Mononuclear cell (primary cell): ENCODE measurements around the gene RHOC. TPM values are rescaled to one million over a fixed set of nuclear protein-coding genes. Genes with fewer than 3 reads are reported as not detected.
"Not testable (repeated sequence)": the region's sequence is repeated elsewhere in the genome, so short reads cannot be mapped to it uniquely, and the experiment has no call there.

Source experiments
- H3K27me3 ChIP-seq: 2 replicates; pipeline ENCODE4 v1.6.0; 2011; ENCODE audit warnings: low read length, control low read depth; ENCODE audit not compliant: insufficient read depth
- H3K4me1 ChIP-seq: 2 replicates; pipeline ENCODE4 v1.5.1; 2011; ENCODE audit warnings: mild to moderate bottlenecking, low read length, control low read depth; ENCODE audit not compliant: insufficient read depth
- H3K4me3 ChIP-seq: 2 replicates; pipeline ENCODE4 v1.5.1; 2011; ENCODE audit warnings: mild to moderate bottlenecking, low read length, moderate library complexity
- H3K9me3 ChIP-seq: 2 replicates; pipeline ENCODE4 v1.5.1; 2011; ENCODE audit warnings: low read depth, mild to moderate bottlenecking, control low read depth, low read length
- total RNA-seq: library from RNA; depleted of rRNA; stranded (reverse); fragments of >200 nt; gene quantifications from one replicate; pipeline ENCODE4 v1.2.3, GENCODE V29; 2012

Gene RHOC
- total RNA-seq = 60.4 TPM

DNA sequence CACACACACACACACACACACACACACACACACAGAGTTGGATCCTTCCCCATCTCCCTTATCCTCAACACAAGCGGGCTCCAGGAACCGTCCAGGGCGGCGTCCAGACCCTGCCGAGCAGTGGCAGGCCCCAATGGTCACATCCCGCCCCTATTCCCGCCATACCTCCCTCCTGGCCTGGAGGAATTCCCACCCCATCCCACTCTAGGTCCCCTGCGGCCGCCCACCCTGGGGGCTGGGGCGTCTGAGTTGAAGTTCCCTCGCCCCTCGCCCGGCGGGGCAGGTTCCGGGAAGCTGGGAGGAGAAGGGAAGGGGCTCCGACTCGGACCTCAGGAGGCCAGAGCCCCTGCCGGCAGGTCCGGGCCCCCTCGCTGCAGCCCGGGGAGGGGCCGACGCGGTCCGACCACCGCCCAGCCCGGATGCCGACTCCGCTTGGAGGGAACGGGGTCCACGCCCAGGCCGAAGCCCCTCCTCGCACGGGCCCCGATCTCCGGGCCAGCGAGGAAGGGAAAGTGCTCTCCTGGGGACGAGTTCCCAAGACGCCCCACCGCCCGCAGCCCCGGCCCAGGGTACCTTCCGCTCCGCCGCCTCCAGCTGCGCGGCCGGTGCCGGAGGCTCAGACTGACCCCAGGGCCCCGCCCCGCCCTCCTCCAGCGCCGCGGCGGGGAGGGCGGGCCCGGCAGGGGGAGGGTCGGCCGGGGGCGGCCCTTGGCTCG is at the start of gene RHOC:
RHOC (minus strand) TSS at position 623 of the 716 bp plus-strand sequence. CDS start 3,328 bp downstream, outside the sequence.
- Histone ChIP-seq H3K4me1 (peaks cover 49% of the 10 kb centered on the region), H3K4me3 (peak within 1 kb of the TSS; percentile 42), H3K9me3 (no peaks in the 10 kb centered on the region), H3K27me3 (no peaks in the 10 kb centered on the region)

DNA sequence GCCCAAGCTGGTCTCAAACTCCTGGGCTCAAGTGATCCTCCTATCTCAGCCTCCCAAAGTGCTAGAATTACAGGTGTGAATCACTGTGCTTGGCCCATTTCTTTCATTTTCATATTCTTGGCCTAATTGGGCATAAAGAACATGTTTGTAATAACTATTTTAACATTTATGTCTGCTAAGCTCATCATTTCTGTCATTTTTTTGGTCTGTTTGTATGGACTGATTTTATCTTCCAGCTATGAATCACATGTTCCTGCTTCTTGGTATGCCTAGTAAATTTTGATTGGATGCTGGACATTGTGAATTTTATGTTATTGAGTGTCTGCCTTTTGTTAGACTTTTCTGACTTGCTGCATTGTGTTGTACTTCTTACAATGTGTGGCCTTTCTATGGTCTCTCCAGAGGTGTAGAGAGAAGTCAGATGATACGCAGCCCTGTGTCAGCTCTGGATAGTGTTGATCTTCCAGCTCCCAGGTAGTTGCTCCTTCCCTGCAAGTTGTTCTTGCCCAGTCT is 47.2 kb upstream of the RHOC start:
- no peak overlapping the region for H3K4me3 ChIP-seq
- no peaks in the 10 kb centered on the region for H3K4me1 ChIP-seq
- peaks cover 6% of the 10 kb centered on the region for H3K27me3 ChIP-seq
- no peaks in the 10 kb centered on the region for H3K9me3 ChIP-seq

DNA sequence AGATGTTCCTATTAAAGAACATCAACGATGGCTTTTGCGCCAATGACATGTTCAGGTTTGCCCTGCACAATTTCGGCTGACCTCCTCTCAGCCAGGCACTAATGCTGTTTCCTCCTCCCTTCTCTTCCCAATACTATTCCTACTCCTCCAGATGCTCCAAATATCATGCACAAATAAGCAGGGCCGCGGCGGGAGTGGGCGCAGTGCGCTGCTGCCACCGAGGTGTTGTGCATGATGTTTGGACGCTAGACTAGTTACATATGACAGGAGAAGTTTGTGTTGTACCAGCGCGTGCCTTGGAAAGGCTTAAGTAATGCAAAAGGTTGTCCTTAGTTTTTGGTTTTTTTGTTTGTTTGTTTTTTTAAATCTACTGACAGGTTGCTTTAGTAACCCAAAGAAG is 41.5 kb upstream of the RHOC start:
- peaks cover 28% of the 10 kb centered on the region for H3K27me3 ChIP-seq
- peaks cover 9% of the 10 kb centered on the region for H3K4me1 ChIP-seq
- H3K4me3 ChIP-seq = no peak overlapping the region
- no peaks in the 10 kb centered on the region for H3K9me3 ChIP-seq

DNA sequence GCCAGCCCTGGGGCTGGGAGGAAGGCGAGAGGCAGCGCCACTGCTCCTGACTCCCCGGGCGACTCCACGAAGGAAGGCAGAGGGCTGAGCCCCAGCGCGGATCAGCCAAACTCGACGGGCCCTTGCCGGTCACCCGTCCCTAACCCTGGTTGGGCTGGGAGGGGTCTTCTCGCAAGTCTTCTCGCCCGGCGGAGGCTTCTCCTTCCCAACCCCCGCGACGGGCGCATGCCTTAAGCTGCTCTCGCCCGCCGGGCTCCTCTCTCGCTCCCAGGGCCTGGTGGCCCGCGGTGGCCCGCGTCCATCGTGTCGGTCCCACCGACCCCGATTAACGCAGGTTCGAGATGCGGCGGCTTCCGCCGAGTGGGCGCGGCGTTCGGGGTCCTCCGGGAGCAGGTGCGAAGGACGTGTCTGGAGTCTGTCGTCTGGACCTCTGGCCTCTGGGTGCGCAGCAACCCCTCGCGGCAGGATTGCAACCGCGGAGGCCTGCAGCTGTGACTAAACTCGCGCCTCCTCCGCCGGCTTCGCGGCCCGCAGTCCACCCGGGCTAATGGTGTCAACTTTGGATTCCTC is 37.2 kb upstream of the RHOC start:
- H3K4me3 ChIP-seq = no peak overlapping the region
- H3K4me1 ChIP-seq = peaks cover 9% of the 10 kb centered on the region
- H3K9me3 ChIP-seq = no peaks in the 10 kb centered on the region
- H3K27me3 ChIP-seq = peaks cover 50% of the 10 kb centered on the region

DNA sequence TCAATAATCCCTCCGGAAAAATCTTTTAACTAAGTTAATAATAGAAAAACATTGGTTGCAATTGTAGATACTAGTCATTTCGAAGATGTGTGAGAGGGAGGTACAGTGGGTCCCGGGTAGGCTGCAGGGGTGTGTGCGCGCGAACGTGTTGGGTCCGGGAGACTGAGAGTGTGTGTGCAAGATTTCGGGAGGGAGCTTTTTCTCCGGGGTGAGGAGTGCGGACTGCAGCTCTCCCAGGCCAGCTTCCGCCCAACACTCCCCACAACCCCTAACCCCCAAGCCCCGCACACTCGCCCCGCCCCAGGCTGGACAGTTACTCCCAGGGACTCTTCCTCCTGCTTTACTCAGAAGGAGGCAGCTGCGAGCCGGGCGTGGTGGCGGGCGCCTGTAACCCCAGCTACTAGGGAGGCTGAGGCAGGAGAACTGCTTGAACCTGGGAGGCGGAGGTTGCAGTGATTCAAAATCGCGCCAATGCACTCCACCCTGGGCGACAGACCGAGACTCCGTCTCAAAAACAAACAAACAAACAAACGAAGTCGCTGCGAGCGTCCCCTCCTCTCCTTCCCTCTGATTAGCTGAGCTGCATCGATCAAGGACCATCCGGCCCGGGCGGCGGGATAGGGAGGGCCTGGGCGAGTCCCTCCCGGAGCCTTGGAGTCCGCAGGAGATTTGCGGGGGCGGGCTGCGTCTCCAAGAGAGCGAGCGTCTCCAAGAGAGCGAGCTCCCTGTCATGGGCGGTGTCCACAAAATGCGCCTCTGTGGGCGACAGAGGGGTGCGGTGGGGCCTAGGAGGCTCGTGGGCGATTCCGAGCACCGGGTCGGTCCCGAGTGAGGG is 36.5 kb upstream of the RHOC start:
- H3K4me3 ChIP-seq = no peak overlapping the region
- peaks cover 52% of the 10 kb centered on the region for H3K27me3 ChIP-seq

DNA sequence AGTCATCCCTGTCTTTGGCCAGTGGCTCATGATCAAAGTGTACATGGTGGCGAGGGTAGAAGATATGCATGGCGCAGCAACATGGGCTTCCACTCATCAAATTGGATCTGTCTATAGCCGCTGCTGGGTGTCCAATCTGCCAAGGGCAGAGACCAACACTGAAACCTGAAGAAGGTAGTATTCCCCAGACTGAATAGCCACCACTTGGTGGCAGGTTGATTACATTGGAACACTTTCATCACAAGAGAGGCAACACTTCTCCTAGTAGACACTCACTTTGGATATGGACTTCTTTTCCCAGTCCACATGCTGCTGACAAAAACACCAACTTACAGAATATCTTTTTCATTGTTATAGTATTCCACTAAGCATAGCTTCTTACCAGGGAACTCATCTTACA is 30.6 kb upstream of the RHOC start:
- H3K9me3 ChIP-seq = no peaks in the 10 kb centered on the region
- H3K27me3 ChIP-seq = peaks cover 23% of the 10 kb centered on the region
- H3K4me3 ChIP-seq = no peak overlapping the region
- H3K4me1 ChIP-seq = no peaks in the 10 kb centered on the region

More for the DNA sequence above, 36.5 kb upstream of the RHOC start:
- Histone ChIP-seq H3K9me3 (no peaks in the 10 kb centered on the region), H3K4me1 (peaks cover 9% of the 10 kb centered on the region)

DNA sequence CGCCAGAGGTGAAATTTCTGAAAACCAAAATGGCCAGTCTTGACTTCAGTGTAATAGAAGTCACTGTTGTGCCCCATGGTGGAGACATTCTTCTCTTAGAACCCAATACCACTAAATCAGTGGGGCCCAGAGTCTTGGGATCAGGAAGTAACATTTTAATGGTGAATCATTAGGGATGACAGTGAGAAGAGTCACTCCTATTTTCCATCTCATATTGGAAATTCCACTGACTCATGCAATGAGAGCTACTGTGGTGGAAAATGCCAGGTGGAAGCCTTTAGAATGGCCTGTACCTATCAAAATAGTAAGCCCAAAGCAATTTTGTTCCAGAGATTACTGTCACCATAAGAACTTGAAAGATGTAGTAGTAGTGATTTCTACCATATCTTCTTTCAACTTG is 28.8 kb upstream of the RHOC start:
- no peaks in the 10 kb centered on the region for H3K9me3 ChIP-seq
- H3K4me3 ChIP-seq = no peak overlapping the region
- peaks cover 13% of the 10 kb centered on the region for H3K27me3 ChIP-seq
- H3K4me1 ChIP-seq = peaks cover 4% of the 10 kb centered on the region

DNA sequence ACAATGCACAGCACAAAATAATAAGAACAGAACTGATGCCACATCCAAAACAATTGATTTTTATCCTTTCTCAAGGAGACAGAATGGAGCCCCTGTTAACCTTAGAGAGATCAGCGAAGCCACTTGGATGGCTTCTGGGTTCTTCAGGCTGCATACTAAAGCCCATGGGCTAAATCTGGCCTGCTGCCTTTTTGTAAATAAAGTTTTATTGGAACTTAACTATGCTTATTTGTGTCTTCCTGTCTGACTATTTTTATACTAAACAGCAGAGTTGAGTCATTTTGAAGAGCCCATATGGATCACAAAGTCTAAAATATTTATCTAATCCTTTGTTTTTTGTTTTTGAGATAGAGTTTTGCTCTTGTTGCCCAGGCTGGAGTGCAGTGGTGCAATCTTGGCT is 24.5 kb upstream of the RHOC start:
- Histone ChIP-seq H3K4me1 (peaks cover 4% of the 10 kb centered on the region), H3K9me3 (no peaks in the 10 kb centered on the region), H3K27me3 (no peaks in the 10 kb centered on the region), H3K4me3 (no peak overlapping the region)

DNA sequence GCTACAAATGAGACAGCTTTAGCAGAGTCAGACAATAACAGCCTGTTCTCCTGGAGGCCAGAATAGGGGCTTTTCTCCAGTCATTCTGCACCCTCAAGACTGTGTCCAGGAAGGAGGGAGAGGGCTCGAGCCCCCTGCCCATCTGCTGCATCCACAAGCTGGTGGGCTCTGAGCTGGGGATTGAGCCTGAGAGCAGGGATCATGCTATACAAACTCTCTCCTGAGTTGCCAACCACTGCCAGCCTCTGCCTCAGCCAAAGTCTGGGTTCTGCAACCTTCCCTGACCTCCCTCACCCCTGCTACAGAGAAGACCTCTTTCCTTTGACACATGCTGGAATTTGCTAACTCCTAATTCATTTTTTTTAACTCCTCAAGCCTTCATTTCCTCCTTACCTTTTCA is 23.0 kb upstream of the RHOC start:
- Histone ChIP-seq H3K9me3 (no peaks in the 10 kb centered on the region), H3K4me3 (no peak overlapping the region), H3K27me3 (no peaks in the 10 kb centered on the region), H3K4me1 (peaks cover 4% of the 10 kb centered on the region)

DNA sequence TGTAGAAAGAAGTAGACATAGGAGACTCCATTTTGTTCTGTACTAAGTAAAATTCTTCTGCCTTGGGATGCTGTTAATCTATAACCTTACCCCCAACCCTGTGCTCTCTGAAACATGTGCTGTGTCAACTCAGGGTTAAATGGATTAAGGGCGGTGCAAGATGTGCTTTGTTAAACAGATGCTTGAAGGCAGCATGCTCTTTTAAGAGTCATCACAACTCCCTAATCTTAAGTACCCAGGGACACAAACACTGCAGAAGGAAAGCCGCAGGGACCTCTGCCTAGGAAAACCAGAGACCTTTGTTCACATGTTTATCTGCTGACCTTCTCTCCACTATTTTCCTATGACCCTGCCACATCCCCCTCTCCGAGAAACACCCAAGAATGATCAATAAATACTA is 22.1 kb upstream of the RHOC start:
- not testable (repeated sequence) for H3K9me3 ChIP-seq, H3K4me1 ChIP-seq, H3K4me3 ChIP-seq, H3K27me3 ChIP-seq

DNA sequence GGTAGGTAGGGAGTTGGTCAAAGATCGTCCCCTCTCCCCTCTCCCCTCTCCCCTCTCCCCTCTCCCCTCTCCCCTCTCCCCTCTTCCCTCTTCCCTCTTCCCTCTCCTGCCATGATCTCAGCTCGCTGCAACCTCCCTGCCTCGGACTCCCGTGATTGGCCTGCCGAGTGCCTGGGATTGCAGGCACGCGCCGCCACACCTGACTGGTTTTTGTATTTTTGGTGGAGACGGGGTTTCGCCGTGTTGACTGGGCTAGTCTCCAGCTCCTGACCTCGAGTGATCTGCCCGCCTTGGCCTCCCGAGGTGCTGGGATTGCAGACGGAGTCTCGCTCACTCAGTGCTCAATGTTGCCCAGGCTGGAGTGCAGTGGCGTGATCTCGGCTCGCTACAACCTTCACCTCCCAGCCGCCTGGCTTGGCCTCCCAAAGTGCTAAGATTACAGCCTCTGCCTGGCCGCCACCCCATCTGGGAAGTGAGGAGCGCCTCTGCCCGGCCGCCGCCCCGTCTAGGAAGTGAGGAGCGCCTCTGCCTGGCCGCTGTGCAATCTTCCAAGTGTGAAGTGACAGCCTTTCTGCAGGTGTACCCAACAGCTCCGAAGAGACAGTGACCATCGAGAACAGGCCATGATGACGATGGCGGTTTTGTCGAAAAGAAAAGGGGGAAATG is 21.5 kb upstream of the RHOC start:
- H3K27me3 ChIP-seq, H3K4me3 ChIP-seq, H3K9me3 ChIP-seq, H3K4me1 ChIP-seq: not testable (repeated sequence)

DNA sequence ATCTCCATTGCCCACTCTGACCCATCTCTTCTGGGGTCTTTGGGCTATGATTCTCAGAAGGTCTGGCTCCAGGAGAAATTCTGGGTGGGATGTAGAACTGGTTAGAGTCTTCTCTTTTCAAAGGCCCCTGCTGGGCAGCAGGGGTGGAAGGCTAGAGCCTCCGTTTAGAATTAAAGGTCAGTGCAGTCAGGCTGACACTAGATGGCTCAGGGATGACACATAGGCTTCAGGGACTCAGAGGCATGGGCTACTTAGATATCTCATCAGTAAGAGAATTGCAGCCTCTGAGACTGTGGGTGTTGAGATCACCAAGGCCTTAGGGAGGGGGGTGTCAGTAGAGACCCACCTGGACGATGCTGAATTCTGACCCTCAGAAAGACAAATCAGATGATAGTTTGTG is 20.8 kb upstream of the RHOC start:
- H3K4me3 ChIP-seq = no peak overlapping the region
- H3K27me3 ChIP-seq = no peaks in the 10 kb centered on the region
- no peaks in the 10 kb centered on the region for H3K9me3 ChIP-seq
- peaks cover 10% of the 10 kb centered on the region for H3K4me1 ChIP-seq

DNA sequence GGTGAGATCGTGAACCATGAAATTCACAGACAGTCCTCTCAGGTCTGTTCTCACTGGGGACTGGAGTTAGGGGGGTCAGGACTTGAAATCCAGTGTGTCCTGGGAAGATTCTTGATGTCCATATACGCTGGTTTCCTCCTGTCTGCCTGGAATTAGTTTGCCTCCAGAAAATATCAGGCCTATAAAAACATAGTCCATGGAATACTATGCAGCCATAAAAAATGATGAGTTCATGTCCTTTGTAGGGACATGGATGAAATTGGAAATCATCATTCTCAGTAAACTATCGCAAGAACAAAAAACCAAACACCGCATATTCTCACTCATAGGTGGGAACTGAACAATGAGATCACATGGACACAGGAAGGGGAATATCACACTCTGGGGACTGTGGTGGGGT is 17.3 kb upstream of the RHOC start:
- not testable (repeated sequence) for H3K9me3 ChIP-seq, H3K4me1 ChIP-seq, H3K4me3 ChIP-seq, H3K27me3 ChIP-seq

DNA sequence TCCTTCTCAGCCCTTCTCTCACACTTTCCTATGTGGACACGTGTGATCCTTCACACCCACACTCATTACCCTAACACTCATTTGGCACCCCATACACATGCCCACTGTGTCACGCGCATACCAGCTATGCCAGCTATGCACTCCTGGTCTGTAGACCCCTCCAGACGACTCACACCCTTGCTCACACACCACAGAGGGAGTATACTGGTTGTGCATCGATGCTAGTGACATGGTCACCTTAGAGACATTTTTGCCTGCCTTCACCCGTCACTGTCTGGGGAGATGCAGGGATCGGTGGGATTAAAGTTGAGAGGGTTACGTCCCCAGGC is 16.5 kb upstream of the RHOC start:
- H3K4me3 ChIP-seq = no peak overlapping the region

More for the DNA sequence above, 16.5 kb upstream of the RHOC start:
- Histone ChIP-seq H3K4me1 (peaks cover 12% of the 10 kb centered on the region), H3K27me3 (no peaks in the 10 kb centered on the region), H3K9me3 (no peaks in the 10 kb centered on the region)
